ENCODE data around the gene ARHGAP27.

GRCh38 chr17:45406107-45406506 lies 26.6 kb downstream of the ARHGAP27 start:
- TF ChIP-seq POLR2AphosphoS5 (IDR thresholded peaks at IDR 0.05; ENCODE audit: borderline replicate concordance, low read depth, low read length), result no peak
- TF ChIP-seq EZH2 (IDR thresholded peaks at IDR 0.05), result no peak
- TF ChIP-seq FOXP2 (optimal IDR thresholded peaks at IDR 0.05; ENCODE audit: control extremely low read depth, extremely low read length, insufficient read depth), result no peak

Data from SK-N-MC (cell line).